SIG-M5 treated with dmso at 0.1 percent for 504 hours (cell line): ENCODE measurements around the gene RASSF7.

ENCODE experiments used
- DNase-seq: peaks from one replicate; lab custom pipeline; 2025; ENCODE audit not compliant: unreplicated experiment; lab: John Stamatoyannopoulos, UW

RASSF7 gene

DNA sequence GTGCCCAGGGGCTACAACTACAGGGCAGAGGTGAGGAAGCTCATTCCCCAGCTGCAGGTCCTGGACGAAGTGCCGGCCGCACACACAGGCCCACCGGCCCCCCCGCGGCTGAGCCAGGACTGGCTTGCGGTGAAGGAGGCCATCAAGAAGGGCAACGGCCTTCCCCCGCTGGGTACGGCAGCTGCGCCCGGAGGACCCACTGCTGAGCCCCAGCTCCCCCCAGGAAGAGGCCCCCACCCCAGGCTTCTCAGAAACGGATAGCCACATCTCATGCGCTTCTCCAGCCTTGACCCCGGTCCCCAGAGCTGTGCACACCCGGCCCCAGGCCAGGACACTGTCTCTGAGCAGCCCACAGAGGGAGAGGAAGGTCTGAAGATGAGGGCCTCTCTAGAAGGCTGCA is 9.6 kb upstream of the RASSF7 start:
- no peak for DNase-seq

DNA sequence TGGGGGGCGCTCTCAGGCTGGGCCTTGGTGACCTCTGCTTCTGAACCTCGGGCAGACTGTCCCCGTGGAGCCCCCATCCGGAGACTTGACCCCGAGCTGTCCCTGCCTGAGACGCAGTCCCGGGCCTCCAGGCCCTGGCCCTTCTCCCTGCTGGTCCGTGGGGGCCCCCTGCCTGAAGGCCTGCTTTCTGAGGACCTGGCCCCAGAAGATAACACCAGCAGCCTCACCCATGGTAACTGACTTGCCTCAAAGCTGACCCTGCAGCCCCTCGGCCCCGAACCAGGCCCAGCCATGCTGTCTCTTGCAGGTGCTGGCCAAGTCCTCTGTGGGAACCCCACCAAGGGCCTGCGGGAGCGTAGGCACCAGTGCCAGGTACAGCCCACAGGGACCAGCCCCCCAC is 9.2 kb upstream of the RASSF7 start:
- no peak for DNase-seq

DNA sequence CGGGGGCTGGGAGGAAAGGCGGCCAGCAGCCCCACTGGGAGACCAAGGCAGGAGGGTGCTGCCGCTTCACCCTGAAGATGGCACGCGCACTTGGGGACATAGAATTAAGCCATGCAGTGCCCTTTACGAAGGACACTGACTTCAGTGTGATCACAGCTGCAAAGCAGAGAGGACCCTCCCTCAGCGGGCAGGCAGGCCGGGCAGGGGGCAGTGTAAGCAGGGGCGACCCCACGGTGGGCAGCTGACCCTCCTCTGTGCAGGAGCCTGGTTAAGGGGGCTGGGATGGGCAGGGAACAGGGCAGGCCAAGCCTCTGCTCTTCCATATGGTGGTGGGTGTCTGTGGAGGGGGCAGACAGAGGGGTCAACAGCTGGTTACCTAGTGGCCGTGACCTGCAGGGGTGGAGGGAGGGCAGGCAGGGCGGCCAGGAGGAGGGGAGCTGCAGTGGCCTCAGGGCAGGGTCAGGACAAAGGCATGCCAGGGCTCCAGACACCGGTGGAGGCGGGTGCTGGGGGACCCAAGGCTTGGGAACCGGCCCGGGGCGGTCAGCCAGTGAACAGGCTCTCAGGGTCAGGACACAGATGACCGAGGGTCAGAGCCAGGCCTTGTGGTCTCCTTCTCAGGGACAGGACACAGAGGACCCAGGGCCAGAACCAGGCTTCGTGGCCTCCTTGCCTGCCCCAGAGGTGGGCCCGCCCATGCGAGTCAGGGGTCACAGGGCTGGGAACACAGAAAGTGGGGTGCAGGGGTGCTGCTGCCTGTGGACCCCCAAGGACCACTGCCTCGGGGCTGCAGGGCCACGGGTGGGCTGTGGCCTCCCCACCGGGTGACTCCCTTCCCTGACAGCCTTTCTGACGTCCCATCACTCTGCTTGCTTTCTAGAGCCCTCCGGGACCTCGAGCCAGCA is 7.4 kb upstream of the RASSF7 start:
- DNase-seq: no peak

DNA sequence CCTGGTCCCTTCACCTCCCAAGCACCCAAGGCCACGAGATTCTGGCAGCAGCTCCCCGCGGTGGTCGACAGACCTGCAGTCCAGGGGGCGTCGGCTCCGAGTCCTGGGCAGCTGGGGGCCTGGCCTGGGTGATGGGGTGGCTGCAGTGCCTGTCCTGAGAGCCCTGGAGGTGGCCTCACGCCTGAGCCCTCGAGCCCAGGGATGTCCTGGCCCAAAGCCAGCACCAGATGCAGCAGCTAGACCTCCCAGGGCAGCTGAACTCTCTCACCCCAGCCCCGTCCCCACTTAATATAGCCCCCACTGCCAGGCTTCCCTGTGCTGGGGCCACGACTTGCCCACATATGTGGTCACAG is 6.8 kb upstream of the RASSF7 start:
- DNase-seq: no peak

GRCh38 chr11:554428-555226 is 6.1 kb upstream of the RASSF7 start:
- peak; percentile 44 for DNase-seq

DNA sequence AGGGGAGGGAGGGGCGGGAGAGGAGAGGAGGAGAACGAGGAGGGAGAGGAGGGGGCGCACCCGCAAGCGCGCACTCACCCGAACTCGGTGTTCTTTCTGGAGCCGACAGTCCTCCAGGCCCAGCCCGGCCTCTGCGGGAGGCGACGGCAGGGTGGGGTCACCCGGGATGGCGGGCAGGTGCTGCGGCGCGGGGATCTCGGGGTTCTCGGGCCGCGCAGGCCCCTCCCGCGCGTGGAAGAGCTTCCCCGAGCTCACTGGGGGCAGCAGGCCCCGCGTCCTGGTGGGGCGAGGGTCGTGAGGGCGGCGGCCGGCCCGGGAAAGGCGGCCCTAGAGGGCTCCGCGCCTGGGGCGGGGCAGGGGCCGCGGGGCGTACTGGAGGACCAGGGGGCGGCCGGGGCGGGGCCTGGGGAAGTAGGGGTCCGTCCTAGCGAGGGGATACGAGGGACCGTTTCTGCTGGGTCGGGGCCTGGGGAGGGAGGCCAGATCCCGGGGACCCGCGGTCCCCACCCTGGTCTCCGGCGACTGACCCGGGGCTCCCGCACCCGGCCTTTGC is 5.5 kb upstream of the RASSF7 start:
- no peak for DNase-seq

- DNase-seq: no peak
Measured at GRCh38 chr11:555780-556661, 4.7 kb upstream of the RASSF7 start.

GRCh38 chr11:556662-557256 is 4.0 kb upstream of the RASSF7 start:
- DNase-seq: no peak

DNA sequence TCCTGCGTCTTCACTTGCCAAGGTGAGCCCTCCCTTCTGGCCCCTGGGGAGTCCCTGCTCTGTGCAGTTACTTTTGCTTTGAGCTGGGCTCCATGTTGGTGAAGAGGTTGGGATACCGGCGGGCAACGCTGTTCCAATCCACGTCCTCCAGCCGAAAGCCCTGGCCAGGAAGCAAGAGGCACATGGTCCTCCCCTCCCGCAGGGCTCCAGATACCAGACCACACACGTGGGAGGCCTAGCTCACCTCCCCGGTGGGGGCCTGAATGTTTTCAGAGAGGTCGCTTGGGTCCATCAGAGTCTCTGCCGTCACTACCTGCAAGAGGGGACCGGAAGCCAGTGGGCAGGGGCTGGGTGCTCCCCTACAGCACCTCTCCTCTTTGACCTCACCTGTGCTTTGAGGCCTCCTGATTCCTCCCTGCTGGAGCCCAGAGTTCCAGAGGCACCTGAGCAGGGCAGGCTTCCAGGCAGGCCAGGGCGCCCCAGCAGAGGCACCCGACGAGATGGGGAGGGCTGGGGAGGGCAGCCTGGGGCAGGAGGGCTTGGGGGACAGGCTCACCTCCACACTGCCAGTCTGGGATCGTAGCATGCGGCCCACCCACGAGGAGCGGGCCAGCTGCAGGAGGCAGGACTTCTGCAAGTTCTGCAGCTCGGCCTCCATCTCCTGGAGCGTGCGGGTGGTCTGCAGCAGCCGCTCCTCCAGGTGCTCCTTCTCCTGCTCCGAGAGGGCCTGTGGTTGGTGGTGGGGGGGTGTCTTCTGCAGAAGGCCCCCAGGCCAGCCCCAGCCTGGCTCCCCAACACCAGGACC is 3.2 kb upstream of the RASSF7 start:
- DNase-seq: no peak

DNA sequence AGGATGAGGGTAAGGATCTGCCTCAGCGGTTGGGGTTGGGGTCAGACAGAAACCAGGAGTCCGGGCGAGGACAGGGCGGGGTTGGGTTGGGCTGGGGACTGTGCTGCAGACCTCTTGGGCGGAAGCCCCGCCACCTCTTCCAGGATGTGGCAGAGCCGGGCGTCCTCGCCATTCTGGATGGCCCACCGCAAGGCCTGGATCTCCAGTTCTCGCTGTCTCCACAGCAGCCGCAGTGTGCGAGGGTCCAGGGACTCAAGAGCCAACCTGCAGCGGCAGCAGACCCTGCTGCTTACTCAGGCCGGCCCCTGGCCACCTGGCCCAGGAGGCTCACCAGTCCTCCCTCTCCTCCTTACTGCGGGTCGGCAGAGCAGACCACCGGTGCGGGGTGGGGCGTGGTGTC is 2.3 kb upstream of the RASSF7 start:
- no peak for DNase-seq

- no peak for DNase-seq
Measured at GRCh38 chr11:559020-559620, 1.6 kb upstream of the RASSF7 start.

GRCh38 chr11:559712-560304 is 962 bp upstream of the RASSF7 start:
- DNase-seq: no peak

- peak; percentile 56 for DNase-seq
Measured at GRCh38 chr11:561148-562003, 606 bp downstream of the RASSF7 start.

GRCh38 chr11:562046-562645 is 1.4 kb downstream of the RASSF7 start:
- DNase-seq: no peak

- no peak for DNase-seq
Measured at GRCh38 chr11:563066-563811, 2.5 kb downstream of the RASSF7 start.

DNA sequence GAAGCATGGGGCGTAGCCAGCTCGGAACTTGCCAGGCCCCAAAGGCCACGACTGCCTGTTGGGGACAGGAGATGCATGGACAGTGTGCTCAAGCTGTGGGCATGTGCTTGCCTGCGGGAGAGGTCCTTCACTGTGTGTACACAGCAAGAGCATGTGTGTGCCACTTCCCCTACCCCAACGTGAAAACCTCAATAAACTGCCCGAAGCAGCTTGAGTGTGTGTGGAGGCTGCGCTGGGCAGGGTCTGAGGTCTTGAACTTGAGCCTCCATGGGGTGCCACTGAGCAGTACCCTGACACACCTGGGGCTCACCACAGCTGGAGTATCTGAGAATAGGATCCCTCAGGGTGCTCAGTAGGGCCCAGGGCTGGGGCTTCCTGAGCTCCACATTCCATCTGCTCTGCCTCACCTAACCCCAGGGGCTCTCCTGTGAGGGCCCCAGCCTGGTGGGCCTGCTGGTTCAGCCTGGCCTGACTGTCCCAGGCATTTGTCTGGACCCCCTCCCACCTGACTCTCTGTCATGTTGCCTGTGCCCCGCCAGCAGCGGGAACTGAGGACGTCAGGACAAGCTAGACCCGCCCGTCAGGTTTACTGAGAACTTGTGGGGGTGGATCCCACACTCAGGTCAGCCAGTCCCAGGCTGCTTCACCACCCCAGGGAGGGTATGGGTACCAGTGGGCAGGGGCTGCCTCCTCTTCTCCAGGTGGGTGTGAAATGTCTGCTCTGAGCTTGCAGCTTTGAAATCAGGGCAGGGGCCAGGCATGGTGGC is 3.2 kb downstream of the RASSF7 start:
- no peak for DNase-seq
